GM23338 (cell line): ENCODE data around the gene BTN1A1. TPM values are rescaled to one million over a fixed set of nuclear protein-coding genes. Genes with fewer than 3 reads are reported as not detected.

Experiments
- ATAC-seq: fragments of 200-7000 bp; cut with Tn5 transposase; 3 replicates; pipeline ENCODE4 v1.9.1; 2020
- DNase-seq: peaks from one replicate; pipeline ENCODE4 v3.0.0-alpha.2; 2015; ENCODE audit warnings: low spot score
- H2AFZ ChIP-seq: fragments of 200-600 bp; sonication (generic); 2 replicates; pipeline ENCODE4 v1.8.0; 2016; ENCODE audit warnings: antibody characterized with exemption, mild to moderate bottlenecking, moderate library complexity
- H3F3A ChIP-seq: fragments of 200-600 bp; sonication (generic); replicated peaks from 2 replicates; pipeline ENCODE4 v1.8.0; 2017; ENCODE audit warnings: antibody characterized with exemption, mixed run types, low read depth
- H3K27ac ChIP-seq: fragments of 200-600 bp; sonication (generic); 2 replicates; pipeline ENCODE4 v1.6.1; 2016; ENCODE audit warnings: low read depth
- H3K27me3 ChIP-seq: fragments of 200-600 bp; sonication (generic); 2 replicates; pipeline ENCODE4 v1.8.0; 2016; ENCODE audit warnings: mild to moderate bottlenecking, mixed run types, moderate library complexity; ENCODE audit not compliant: insufficient read depth
- H3K36me3 ChIP-seq: fragments of 200-600 bp; sonication (generic); 2 replicates; pipeline ENCODE4 v1.8.0; 2016; ENCODE audit warnings: mild to moderate bottlenecking; ENCODE audit not compliant: insufficient read depth
- H3K4me1 ChIP-seq: fragments of 200-600 bp; sonication (generic); 2 replicates; pipeline ENCODE4 v1.8.0; 2016; ENCODE audit warnings: mild to moderate bottlenecking, moderate library complexity; ENCODE audit not compliant: insufficient read depth
- H3K4me2 ChIP-seq: fragments of 200-600 bp; sonication (generic); 2 replicates; pipeline ENCODE4 v1.7.1; 2017; ENCODE audit warnings: mixed run types
- H3K4me3 ChIP-seq: fragments of 200-600 bp; sonication (generic); 2 replicates; pipeline ENCODE4 v1.6.1; 2016; ENCODE audit warnings: mixed run types
- H3K79me2 ChIP-seq: fragments of 200-600 bp; sonication (generic); replicated peaks from 2 replicates; pipeline ENCODE4 v1.8.0; 2017; ENCODE audit warnings: mild to moderate bottlenecking; ENCODE audit not compliant: insufficient read depth
- H3K9me2 ChIP-seq: fragments of 200-600 bp; sonication (generic); 2 replicates; pipeline ENCODE4 v1.8.0; 2017; ENCODE audit not compliant: insufficient read depth
- H4K20me1 ChIP-seq: fragments of 200-600 bp; sonication (generic); replicated peaks from 2 replicates; pipeline ENCODE4 v1.8.0; 2017; ENCODE audit warnings: mild to moderate bottlenecking; ENCODE audit not compliant: insufficient read depth
- H3K27ac Mint-ChIP-seq: 2 replicates; pipeline ENCODE4 v1.8.0; 2020; ENCODE audit warnings: inconsistent platforms, mild to moderate bottlenecking, moderate library complexity, mixed read lengths
- H3K27me3 Mint-ChIP-seq: 3 replicates; pipeline ENCODE4 v1.8.0; 2022; ENCODE audit warnings: low read depth, mild to moderate bottlenecking, moderate library complexity, mixed read lengths, inconsistent platforms; ENCODE audit not compliant: insufficient read depth, poor library complexity
- H3K36me3 Mint-ChIP-seq: 3 replicates; pipeline ENCODE4 v1.8.0; 2021; ENCODE audit warnings: low read depth, mild to moderate bottlenecking, inconsistent platforms, moderate library complexity, mixed read lengths
- H3K4me1 Mint-ChIP-seq: 3 replicates; pipeline ENCODE4 v1.8.0; 2020; ENCODE audit warnings: mild to moderate bottlenecking, inconsistent platforms, mixed read lengths
- H3K4me3 Mint-ChIP-seq: 3 replicates; pipeline ENCODE4 v1.8.0; 2021; ENCODE audit warnings: moderate library complexity, mild to moderate bottlenecking, inconsistent platforms, mixed read lengths
- H3K9me3 Mint-ChIP-seq: 3 replicates; pipeline ENCODE4 v1.8.0; 2020; ENCODE audit warnings: moderate library complexity, mild to moderate bottlenecking, inconsistent platforms, mixed read lengths
- EZH2phosphoT487 ChIP-seq: fragments of 200-600 bp; sonication (generic); IDR thresholded peaks from one replicate; pipeline ENCODE4 v1.8.1; 2018; ENCODE audit warnings: antibody characterized with exemption; ENCODE audit not compliant: unreplicated experiment
- JUNB ChIP-seq: IDR thresholded peaks from one replicate; pipeline ENCODE4 v1.6.1; 2016; ENCODE audit warnings: antibody characterized with exemption; ENCODE audit not compliant: unreplicated experiment
- POLR2AphosphoS5 ChIP-seq: IDR thresholded peaks from 2 replicates; pipeline ENCODE4 v1.6.1; 2016; ENCODE audit warnings: antibody characterized with exemption, low read depth
- STAT1 ChIP-seq: IDR thresholded peaks from one replicate; pipeline ENCODE4 v1.6.1; 2016; ENCODE audit warnings: antibody characterized with exemption; ENCODE audit not compliant: unreplicated experiment
- ZNF331 ChIP-seq: fragments of 250-450 bp; sonication (Bioruptor Pico); IDR thresholded peaks from 2 replicates; pipeline ENCODE4 v1.5.0; 2020; ENCODE audit warnings: low read depth, mild to moderate bottlenecking, moderate library complexity
- polyA plus RNA-seq: library from polyadenylated mRNA; unstranded; fragments of >200 nt; fragmentation: Nextera tagmentation; extraction: Ambion mirVana; gene quantifications from 2 replicates; pipeline ENCODE4 v1.2.1, GENCODE V29; 2016
- total RNA-seq: library from RNA; depleted of rRNA; stranded (reverse); fragments of >200 nt; shearing (Covaris generic); gene quantifications from 2 replicates; pipeline ENCODE4 v1.2.3, GENCODE V29; 2014
- TF ChIP-seq, protein P1 (sequence below): IDR thresholded peaks from one replicate; pipeline ENCODE4 v1.6.1; 2018; ENCODE audit warnings: antibody characterized with exemption; ENCODE audit not compliant: unreplicated experiment
- TF ChIP-seq, protein P2 (sequence below), 2 experiments: fragments of 200-600 bp in 1 of 2; sonication (generic) in 1 of 2; conservative IDR thresholded peaks; 2 replicates each; pipeline versions ENCODE4 v1.5.1 to v1.6.1; 2016 to 2017; ENCODE audit warnings: antibody characterized with exemption in 2 of 2, low read depth in 2 of 2, mild to moderate bottlenecking in 2 of 2, moderate library complexity in 1 of 2

Gene BTN1A1
- total and polyA plus RNA-seq, 2 experiments from 2014 or later = 0.13 to 0.38 TPM

DNA sequence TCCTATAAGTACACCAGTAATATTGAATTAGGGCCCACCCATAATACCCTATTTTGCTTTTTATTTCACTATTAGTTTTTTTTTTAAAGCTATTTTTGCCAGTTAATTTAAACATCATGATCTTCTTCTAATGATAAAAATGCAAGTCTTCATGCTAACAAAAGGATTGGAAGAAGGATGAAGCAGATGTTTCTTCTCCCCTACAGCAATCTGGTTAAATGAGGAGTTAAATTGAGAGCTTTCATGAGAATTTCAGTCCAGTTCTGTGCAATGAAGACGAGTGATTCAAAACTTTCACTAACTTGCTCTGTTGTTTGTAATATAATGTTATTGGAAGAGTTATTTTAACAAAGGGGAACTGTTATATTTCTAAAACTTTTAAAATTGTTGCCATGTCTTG lies 41.5 kb downstream of the BTN1A1 start:
- Histone ChIP-seq H3K79me2 (peaks cover 45% of the 10 kb centered on the region), H3F3A (peaks cover 18% of the 10 kb centered on the region; the same call in 1 of the 2 replicates), H3K4me1 (peaks cover 13% of the 10 kb centered on the region), H2AFZ (no peak overlapping the region), H3K36me3 (peaks cover 3% of the 10 kb centered on the region; the same call in 1 of the 2 replicates), H3K27me3 (no peaks in the 10 kb centered on the region), H4K20me1 (no peaks in the 10 kb centered on the region; the same call in 1 of the 2 replicates), H3K9me2 (no peaks in the 10 kb centered on the region), H3K27ac (no peak overlapping the region), H3K4me3 (no peak overlapping the region), H3K4me2 (no peak overlapping the region)
- TF ChIP-seq JUNB (no peak), ZNF331 (no peak), EZH2phosphoT487 (no peak), STAT1 (no peak)
- TF ChIP-seq, protein P1, sequence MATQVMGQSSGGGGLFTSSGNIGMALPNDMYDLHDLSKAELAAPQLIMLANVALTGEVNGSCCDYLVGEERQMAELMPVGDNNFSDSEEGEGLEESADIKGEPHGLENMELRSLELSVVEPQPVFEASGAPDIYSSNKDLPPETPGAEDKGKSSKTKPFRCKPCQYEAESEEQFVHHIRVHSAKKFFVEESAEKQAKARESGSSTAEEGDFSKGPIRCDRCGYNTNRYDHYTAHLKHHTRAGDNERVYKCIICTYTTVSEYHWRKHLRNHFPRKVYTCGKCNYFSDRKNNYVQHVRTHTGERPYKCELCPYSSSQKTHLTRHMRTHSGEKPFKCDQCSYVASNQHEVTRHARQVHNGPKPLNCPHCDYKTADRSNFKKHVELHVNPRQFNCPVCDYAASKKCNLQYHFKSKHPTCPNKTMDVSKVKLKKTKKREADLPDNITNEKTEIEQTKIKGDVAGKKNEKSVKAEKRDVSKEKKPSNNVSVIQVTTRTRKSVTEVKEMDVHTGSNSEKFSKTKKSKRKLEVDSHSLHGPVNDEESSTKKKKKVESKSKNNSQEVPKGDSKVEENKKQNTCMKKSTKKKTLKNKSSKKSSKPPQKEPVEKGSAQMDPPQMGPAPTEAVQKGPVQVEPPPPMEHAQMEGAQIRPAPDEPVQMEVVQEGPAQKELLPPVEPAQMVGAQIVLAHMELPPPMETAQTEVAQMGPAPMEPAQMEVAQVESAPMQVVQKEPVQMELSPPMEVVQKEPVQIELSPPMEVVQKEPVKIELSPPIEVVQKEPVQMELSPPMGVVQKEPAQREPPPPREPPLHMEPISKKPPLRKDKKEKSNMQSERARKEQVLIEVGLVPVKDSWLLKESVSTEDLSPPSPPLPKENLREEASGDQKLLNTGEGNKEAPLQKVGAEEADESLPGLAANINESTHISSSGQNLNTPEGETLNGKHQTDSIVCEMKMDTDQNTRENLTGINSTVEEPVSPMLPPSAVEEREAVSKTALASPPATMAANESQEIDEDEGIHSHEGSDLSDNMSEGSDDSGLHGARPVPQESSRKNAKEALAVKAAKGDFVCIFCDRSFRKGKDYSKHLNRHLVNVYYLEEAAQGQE = no peak
- Mint-ChIP-seq H3K4me3 (no peak overlapping the region), H3K27me3 (peaks cover 19% of the 10 kb centered on the region), H3K4me1 (peaks cover 17% of the 10 kb centered on the region), H3K27ac (no peak overlapping the region), H3K9me3 (peaks cover 9% of the 10 kb centered on the region; the same call in 2 of the 3 replicates), H3K36me3 (peaks cover 28% of the 10 kb centered on the region)
- ATAC-seq (no peak), DNase-seq (no peak)

DNA sequence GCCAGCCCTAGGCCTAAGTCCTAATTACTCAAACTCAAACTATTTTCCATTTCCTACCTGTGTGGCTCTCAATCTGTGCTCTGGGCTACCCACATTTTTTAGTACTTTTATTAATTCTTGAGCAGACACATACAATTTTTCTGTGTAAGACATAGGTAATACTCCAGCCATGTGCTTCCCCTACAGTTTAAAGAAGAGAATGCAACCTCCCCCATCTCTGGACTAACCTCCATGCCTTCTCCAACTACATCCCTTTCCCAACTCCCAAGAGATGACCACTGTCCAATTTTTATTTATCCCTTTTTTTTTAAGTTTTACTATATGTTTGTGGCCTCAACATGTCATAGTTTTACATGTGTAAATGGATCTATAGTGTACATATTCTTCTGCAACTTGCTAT lies 43.9 kb downstream of the BTN1A1 start:
- DNase-seq (no peak), ATAC-seq (peak; percentile 67)
- no peak overlapping the region for H3K4me2 ChIP-seq
- Mint-ChIP-seq H3K9me3 (no peaks in the 10 kb centered on the region), H3K4me3 (no peak overlapping the region), H3K36me3 (peaks cover 24% of the 10 kb centered on the region), H3K4me1 (peaks cover 15% of the 10 kb centered on the region), H3K27me3 (peaks cover 4% of the 10 kb centered on the region), H3K27ac (no peak overlapping the region)
- H3K4me3 ChIP-seq = no peak overlapping the region
- no peaks in the 10 kb centered on the region for H3K9me2 ChIP-seq
- H3K27ac ChIP-seq = no peak overlapping the region
- H3K4me1 ChIP-seq = peaks cover 11% of the 10 kb centered on the region
- no peaks in the 10 kb centered on the region; the same call in 1 of the 2 replicates for H4K20me1 ChIP-seq
- H3K36me3 ChIP-seq = peaks cover 3% of the 10 kb centered on the region; the same call in 1 of the 2 replicates
- H3K27me3 ChIP-seq = no peaks in the 10 kb centered on the region
- TF ChIP-seq, protein P2, sequence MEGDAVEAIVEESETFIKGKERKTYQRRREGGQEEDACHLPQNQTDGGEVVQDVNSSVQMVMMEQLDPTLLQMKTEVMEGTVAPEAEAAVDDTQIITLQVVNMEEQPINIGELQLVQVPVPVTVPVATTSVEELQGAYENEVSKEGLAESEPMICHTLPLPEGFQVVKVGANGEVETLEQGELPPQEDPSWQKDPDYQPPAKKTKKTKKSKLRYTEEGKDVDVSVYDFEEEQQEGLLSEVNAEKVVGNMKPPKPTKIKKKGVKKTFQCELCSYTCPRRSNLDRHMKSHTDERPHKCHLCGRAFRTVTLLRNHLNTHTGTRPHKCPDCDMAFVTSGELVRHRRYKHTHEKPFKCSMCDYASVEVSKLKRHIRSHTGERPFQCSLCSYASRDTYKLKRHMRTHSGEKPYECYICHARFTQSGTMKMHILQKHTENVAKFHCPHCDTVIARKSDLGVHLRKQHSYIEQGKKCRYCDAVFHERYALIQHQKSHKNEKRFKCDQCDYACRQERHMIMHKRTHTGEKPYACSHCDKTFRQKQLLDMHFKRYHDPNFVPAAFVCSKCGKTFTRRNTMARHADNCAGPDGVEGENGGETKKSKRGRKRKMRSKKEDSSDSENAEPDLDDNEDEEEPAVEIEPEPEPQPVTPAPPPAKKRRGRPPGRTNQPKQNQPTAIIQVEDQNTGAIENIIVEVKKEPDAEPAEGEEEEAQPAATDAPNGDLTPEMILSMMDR (conservative IDR thresholded peaks at IDR 0.05; ENCODE audit: low read depth in 2 of 2) = peak; percentile 21 to 41; a peak in 3 of 4 replicates
- TF ChIP-seq POLR2AphosphoS5 = no peak
- H3K79me2 ChIP-seq = peaks cover 42% of the 10 kb centered on the region
- no peak overlapping the region for H2AFZ ChIP-seq
- peaks cover 7% of the 10 kb centered on the region; the same call in 1 of the 2 replicates for H3F3A ChIP-seq
